Stimulated activated naive CD8-positive, alpha-beta T cell treated with anti-CD3 and anti-CD28 coated beads, Interleukin-15, Interleukin-2, amounts not matched to agents 100 ng/mL and 50 ng/mL, for 24 hours (primary cell): Measurements from ENCODE around the gene AFDN.

Experiments used
- H3K27ac Mint-ChIP-seq: one replicate; pipeline ENCODE4 v1.8.0; 2021; ENCODE audit warnings: mild to moderate bottlenecking, mixed read lengths
- H3K27me3 Mint-ChIP-seq: one replicate; pipeline ENCODE4 v1.8.0; 2021; ENCODE audit warnings: mixed read lengths
- H3K36me3 Mint-ChIP-seq: one replicate; pipeline ENCODE4 v1.8.0; 2021; ENCODE audit warnings: low read depth, mixed read lengths
- H3K4me1 Mint-ChIP-seq: one replicate; pipeline ENCODE4 v1.8.0; 2021; ENCODE audit warnings: low read depth, mixed read lengths
- H3K4me3 Mint-ChIP-seq: one replicate; pipeline ENCODE4 v1.8.0; 2021; ENCODE audit warnings: mild to moderate bottlenecking, mixed read lengths
- H3K9me3 Mint-ChIP-seq: one replicate; pipeline ENCODE4 v1.8.0; 2021; ENCODE audit warnings: mixed read lengths

AFDN gene

DNA sequence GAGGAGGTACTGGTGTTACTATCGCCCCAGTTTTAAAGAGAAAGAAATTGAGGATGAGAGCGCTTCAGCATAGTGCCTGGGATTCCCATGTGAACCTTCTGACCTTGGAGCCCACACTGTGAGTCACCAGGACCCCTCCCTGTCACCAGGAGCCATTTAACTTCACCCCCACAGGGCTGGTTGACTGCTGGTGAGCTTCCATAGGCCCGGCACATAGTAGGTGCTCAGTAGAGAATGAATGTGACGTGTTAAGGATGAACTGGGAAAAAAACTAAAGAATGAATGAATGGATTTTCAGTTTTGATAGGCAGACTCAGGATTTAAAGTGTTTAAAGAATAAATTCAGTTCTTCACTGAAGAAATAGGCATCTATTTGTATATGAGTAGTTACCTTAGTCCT, 117.4 kb downstream of the AFDN start:
- Mint-ChIP-seq H3K4me3 (no peak overlapping the region), H3K4me1 (no peaks in the 10 kb centered on the region), H3K9me3 (no peaks in the 10 kb centered on the region), H3K27ac (no peak overlapping the region), H3K36me3 (no peaks in the 10 kb centered on the region), H3K27me3 (peaks cover 3% of the 10 kb centered on the region)

DNA sequence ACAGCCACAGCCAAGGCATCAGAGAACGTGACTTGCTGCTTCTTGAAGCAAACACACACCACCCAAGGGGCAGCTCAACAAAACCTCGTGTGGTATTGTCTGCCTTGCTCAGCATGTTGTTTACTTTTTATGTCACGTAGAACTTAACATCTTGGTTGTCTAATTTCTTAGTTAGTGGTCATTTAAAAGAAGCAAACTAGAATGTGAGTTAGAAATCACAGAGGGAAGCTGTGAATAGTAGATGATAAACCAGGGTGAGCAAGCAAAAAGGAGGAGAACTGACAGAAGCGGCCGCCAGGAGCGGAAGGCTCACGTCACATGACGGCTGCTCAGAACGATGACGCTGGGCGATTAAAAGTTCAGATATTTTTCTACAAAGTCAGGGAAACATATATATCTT, 119.3 kb downstream of the AFDN start:
- H3K27ac Mint-ChIP-seq = no peak overlapping the region
- H3K27me3 Mint-ChIP-seq = no peaks in the 10 kb centered on the region
- H3K4me1 Mint-ChIP-seq = no peaks in the 10 kb centered on the region
- H3K9me3 Mint-ChIP-seq = no peaks in the 10 kb centered on the region
- no peak overlapping the region for H3K4me3 Mint-ChIP-seq
- H3K36me3 Mint-ChIP-seq = peaks cover 4% of the 10 kb centered on the region

DNA sequence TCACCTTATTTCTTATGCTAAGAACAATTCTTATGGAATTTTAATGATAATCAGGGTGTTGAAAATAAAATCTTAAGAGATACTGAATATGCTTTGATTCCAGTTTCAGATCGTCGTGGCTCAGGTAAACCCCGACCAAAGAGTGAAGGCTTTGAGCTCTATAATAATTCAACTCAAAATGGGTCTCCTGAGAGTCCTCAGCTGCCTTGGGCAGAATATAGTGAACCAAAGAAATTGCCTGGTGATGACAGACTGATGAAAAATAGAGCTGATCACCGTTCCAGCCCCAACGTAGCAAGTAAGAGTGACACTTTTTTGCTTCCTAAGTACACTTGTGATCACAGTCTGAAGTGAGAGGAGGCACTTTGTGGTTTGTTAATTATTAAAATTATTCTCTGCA, 119.9 kb downstream of the AFDN start:
- H3K9me3 Mint-ChIP-seq = no peaks in the 10 kb centered on the region
- H3K36me3 Mint-ChIP-seq = peaks cover 4% of the 10 kb centered on the region
- H3K27me3 Mint-ChIP-seq = no peaks in the 10 kb centered on the region
- H3K27ac Mint-ChIP-seq = no peak overlapping the region
- no peaks in the 10 kb centered on the region for H3K4me1 Mint-ChIP-seq
- H3K4me3 Mint-ChIP-seq = no peak overlapping the region

DNA sequence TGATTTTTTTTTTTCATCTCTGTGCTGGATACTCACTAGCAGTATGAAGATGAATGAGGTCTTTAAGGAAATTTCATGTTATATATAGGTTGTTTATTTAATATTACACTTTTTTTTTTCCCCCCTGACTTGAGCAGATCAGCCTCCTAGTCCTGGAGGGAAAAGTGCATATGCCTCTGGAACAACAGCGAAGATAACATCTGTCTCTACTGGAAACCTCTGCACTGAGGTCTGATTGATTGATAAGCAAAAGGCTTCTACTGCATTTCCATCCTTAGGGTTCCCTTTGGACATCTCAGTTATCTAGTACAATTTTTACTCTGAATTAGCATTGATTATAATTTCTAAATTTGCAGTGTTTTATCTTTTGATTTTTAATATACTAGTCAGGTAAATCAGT, 121.0 kb downstream of the AFDN start:
- Mint-ChIP-seq H3K27ac (no peak overlapping the region), H3K27me3 (no peaks in the 10 kb centered on the region), H3K9me3 (no peaks in the 10 kb centered on the region), H3K4me1 (no peaks in the 10 kb centered on the region), H3K36me3 (peaks cover 4% of the 10 kb centered on the region), H3K4me3 (no peak overlapping the region)

DNA sequence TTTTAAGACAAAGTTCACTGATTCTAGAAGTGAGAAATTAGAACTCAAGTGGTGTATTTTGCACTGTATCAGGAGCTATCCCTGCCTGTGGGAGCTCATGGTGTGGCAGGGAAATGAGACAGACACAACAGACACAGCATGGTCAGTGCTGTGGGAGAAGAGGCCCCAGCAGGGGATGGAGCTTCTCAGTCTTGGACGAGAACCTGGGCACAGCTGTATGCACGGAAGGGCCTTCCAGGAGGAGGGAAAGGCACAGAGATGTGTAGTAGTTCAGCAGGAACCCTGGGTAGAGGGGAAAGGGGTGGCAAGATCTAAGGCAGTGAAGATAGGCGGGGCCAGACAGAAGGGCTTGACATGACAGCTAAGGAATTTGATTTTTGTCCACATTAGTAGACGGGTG, 122.0 kb downstream of the AFDN start:
- no peaks in the 10 kb centered on the region for H3K4me1 Mint-ChIP-seq
- H3K36me3 Mint-ChIP-seq = peaks cover 4% of the 10 kb centered on the region
- H3K27ac Mint-ChIP-seq = no peak overlapping the region
- no peak overlapping the region for H3K4me3 Mint-ChIP-seq
- H3K9me3 Mint-ChIP-seq = no peaks in the 10 kb centered on the region
- no peaks in the 10 kb centered on the region for H3K27me3 Mint-ChIP-seq

DNA sequence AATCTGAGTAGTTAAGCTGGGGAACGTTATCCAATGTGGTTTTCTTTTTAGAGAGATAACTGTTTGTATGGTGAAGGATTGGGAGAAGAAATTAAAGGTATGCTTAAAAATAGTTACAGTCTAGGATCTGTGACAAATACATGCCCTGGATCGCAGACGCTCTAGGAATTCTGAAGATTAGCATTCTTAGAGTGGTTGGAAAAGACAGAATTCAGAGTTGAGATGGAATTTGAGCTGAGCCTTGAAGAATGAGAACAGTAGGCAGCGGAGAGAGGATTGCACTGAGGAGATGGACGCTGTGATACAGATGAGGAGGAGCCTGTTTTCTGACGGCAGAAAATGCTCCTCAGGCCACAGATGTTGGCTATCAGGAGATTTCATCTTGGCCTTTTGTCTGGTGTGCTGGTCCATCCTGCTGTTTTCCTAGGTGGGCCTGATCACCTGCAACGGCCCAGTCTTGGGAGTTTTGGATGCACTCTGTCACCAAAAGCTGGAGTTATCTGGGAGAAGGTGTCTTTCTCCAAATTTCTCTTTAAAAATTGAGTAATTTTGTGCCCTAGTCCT, 122.5 kb downstream of the AFDN start:
- no peaks in the 10 kb centered on the region for H3K9me3 Mint-ChIP-seq
- H3K27ac Mint-ChIP-seq = no peak overlapping the region
- peaks cover 4% of the 10 kb centered on the region for H3K36me3 Mint-ChIP-seq
- no peaks in the 10 kb centered on the region for H3K27me3 Mint-ChIP-seq
- H3K4me1 Mint-ChIP-seq = no peaks in the 10 kb centered on the region
- H3K4me3 Mint-ChIP-seq = no peak overlapping the region

DNA sequence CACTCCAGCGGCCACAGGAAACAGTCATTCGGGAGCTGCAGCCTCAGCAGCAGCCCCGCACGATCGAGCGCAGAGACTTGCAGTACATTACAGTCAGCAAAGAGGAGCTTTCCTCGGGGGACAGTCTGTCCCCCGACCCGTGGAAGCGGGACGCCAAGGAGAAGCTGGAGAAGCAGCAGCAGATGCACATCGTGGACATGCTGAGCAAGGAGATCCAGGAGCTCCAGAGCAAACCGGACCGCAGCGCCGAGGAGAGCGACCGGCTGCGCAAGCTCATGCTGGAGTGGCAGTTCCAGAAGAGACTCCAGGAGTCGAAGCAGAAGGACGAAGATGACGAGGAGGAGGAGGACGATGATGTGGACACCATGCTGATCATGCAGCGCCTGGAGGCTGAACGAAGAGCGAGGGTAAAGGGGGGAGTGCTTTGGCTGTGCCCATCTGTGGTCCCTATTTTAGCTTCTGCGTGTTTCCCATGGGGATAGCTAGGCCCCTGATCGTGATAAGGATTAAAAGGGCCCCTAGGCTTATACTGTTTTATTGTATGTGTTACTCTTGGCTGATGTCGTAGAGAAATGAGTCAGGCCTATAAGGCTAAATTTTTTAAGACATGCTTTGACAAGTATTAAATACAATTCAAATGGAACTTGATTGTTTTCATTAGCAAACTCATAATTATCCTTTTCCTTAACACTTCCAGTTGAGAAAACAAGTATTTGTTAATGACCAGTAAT, 125.2 kb downstream of the AFDN start:
- Mint-ChIP-seq H3K36me3 (peaks cover 4% of the 10 kb centered on the region), H3K27me3 (no peaks in the 10 kb centered on the region), H3K4me3 (no peak overlapping the region), H3K9me3 (no peaks in the 10 kb centered on the region), H3K27ac (no peak overlapping the region), H3K4me1 (no peaks in the 10 kb centered on the region)

DNA sequence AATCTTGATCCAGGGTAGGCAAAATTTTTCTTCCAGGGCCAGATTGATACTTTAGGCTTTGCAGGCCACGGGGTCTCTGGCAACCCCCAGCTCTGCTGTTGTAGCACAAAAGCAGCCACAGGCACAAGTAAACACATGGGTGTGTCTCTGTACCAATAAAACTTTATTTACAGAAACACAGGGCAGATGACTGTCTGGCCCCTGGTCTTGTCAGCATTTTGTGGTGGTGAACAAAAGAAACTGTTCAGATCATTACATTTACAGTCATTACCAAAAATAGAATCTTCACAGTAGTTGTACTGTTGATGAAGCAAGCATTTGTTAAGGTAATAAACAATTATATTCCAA, 125.8 kb downstream of the AFDN start:
- peaks cover 4% of the 10 kb centered on the region for H3K36me3 Mint-ChIP-seq
- H3K27me3 Mint-ChIP-seq = no peaks in the 10 kb centered on the region
- no peak overlapping the region for H3K27ac Mint-ChIP-seq
- no peaks in the 10 kb centered on the region for H3K4me1 Mint-ChIP-seq
- H3K4me3 Mint-ChIP-seq = no peak overlapping the region
- H3K9me3 Mint-ChIP-seq = no peaks in the 10 kb centered on the region

DNA sequence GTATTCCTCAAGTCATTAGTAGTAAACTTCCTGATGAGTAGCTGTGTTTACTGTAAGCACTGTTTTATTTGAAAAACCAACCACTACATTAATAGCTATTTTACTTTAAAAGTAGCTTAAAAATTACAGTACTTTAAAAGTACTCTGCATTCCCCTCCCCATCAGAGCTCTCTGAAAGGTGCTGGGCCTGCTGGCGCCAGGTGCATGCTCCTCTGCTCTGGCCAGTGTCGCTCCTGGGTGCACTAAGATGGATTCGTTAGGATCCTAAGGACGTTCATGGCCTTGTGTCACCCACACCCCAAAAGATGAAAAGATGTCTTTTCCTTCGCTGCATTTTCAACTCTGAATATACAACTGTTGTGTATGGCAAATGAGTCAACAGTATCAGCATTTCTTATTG, 126.8 kb downstream of the AFDN start:
- H3K4me1 Mint-ChIP-seq = no peaks in the 10 kb centered on the region
- H3K27me3 Mint-ChIP-seq = no peaks in the 10 kb centered on the region
- no peaks in the 10 kb centered on the region for H3K9me3 Mint-ChIP-seq
- H3K27ac Mint-ChIP-seq = no peak overlapping the region
- no peak overlapping the region for H3K4me3 Mint-ChIP-seq
- peaks cover 4% of the 10 kb centered on the region for H3K36me3 Mint-ChIP-seq

DNA sequence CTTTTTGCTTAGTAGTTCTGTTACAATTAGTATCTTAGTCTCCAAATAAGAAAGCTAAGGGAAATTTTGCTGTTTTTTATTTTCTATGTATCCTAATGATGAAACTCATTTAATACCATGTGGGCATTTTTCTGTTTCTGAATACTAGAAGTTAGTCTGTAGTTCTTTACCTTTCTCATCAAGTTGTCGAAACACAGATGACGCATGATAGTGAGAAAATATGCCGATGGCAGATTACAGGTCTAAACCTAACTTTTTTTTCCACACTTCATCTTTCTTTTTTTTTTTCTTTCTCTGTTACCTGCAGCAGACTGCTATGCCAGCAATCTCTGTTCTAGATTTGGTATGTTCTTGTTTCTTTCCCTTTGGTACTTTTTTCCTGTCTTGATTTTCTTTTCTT, 127.4 kb downstream of the AFDN start:
- Mint-ChIP-seq H3K36me3 (peaks cover 4% of the 10 kb centered on the region), H3K27me3 (no peaks in the 10 kb centered on the region), H3K9me3 (no peaks in the 10 kb centered on the region), H3K4me3 (no peak overlapping the region), H3K4me1 (no peaks in the 10 kb centered on the region), H3K27ac (no peak overlapping the region)

DNA sequence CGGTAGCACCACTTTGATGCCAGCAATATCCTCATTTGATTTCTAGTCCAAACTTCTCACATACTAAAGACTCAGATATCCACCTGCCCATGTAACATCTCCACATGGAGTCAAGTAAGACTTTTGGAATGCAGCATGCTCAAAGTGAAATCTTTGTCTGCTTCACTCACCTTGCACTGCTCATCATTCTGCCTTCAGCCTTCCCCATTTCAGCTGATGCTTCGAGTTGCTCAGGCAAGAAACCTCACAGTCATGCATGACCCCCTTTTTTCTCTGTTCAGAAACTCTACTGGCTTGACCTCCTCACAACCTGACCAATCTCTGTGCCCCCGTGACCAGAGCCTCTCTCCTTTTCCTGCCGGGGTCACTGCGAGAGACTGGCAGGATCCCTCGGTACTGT, 129.8 kb downstream of the AFDN start:
- H3K27me3 Mint-ChIP-seq = no peaks in the 10 kb centered on the region
- no peak overlapping the region for H3K4me3 Mint-ChIP-seq
- no peaks in the 10 kb centered on the region for H3K9me3 Mint-ChIP-seq
- H3K4me1 Mint-ChIP-seq = no peaks in the 10 kb centered on the region
- H3K27ac Mint-ChIP-seq = no peak overlapping the region
- no peaks in the 10 kb centered on the region for H3K36me3 Mint-ChIP-seq

DNA sequence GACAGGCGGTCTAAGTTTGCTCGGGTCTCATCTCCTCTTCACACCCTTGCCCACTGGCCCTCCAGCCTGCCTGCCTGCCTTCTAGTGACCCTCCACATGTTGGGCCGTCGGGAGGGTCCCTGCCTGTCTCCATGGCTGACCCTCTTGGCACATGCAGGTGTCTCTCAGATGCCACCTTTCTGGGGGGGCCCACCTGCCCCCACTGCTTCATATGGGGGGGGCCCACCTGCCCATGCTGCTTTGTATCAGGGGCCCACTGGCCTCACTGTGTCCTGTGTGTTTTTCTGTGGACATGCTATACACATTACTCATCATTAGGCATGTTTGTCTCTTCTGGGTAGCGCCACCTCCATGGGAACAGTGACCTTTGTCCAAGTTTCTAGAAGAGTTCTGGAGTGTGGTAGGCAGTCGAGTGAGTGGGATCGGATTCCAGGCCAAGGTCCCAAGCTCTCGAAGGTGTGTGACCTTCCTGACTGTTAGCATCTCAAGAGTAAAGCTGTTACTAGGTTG, 130.3 kb downstream of the AFDN start:
- Mint-ChIP-seq H3K9me3 (no peaks in the 10 kb centered on the region), H3K27me3 (no peaks in the 10 kb centered on the region), H3K4me3 (no peak overlapping the region), H3K4me1 (no peaks in the 10 kb centered on the region), H3K36me3 (no peaks in the 10 kb centered on the region), H3K27ac (no peak overlapping the region)

DNA sequence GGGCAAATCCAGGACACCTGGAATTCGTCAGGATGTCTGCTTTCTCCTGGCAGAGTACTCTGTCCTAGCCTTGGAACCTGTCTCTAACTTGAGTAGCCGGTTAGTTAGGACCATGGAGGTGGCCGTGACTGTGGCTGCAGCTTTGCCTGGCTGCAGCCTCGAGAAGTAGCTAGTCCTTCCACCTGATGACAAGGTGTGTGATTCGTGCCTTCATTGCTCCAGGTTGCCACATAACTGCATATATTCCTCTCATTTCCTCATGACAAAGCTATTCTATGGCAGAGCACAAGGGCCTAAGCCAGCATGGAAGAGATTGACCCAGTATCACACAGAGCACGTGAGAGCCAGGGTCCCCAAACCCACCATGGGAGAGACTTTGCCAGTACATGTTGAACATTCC, 130.9 kb downstream of the AFDN start:
- Mint-ChIP-seq H3K27ac (no peak overlapping the region), H3K36me3 (no peaks in the 10 kb centered on the region), H3K4me3 (no peak overlapping the region), H3K4me1 (no peaks in the 10 kb centered on the region), H3K9me3 (no peaks in the 10 kb centered on the region), H3K27me3 (no peaks in the 10 kb centered on the region)

DNA sequence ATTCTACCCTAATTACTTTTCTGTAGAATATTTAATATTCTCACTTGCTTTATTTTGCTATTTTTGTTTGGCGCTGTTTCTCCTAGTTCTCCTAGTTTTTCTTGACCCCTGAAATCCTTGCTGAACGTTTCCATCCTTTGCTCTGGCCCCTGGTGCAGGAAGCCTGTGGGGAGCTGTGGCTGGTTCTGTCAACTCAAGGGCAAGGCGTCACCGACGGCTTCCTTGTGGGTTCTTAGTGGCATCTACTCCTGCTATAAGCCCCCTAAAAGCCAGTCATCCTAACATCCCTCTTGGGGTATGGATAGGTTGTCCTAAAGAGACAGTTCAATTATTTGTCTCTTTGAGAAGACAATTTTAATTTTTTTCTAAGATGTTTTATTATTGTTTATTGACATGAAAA, 133.9 kb downstream of the AFDN start:
- Mint-ChIP-seq H3K9me3 (no peaks in the 10 kb centered on the region), H3K36me3 (no peaks in the 10 kb centered on the region)

DNA sequence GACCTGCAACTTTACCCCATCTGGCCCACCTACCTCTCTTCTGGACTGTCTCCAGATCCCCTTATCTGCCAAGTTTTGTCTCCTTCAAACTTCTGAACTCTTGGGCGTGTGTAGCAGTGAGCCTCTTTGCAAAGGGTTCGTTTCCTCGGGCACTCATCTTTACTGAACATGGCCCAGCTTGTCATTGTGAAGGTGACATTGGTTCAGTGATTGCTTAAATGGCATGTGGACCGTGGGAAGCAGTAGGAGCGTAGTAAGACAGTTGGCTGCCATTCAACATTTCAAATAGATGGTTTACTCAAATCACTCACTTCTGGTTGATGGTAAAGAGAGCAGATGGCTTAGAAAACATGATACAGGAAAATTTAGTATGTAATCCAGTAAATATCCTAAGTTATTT, 136.0 kb downstream of the AFDN start:
- Mint-ChIP-seq H3K27me3 (no peaks in the 10 kb centered on the region), H3K36me3 (no peaks in the 10 kb centered on the region), H3K9me3 (no peaks in the 10 kb centered on the region), H3K4me1 (no peaks in the 10 kb centered on the region), H3K27ac (no peak overlapping the region), H3K4me3 (no peak overlapping the region)

More for the DNA sequence above, 133.9 kb downstream of the AFDN start:
- no peaks in the 10 kb centered on the region for H3K4me1 Mint-ChIP-seq
- H3K4me3 Mint-ChIP-seq = no peak overlapping the region
- no peaks in the 10 kb centered on the region for H3K27me3 Mint-ChIP-seq
- no peak overlapping the region for H3K27ac Mint-ChIP-seq

DNA sequence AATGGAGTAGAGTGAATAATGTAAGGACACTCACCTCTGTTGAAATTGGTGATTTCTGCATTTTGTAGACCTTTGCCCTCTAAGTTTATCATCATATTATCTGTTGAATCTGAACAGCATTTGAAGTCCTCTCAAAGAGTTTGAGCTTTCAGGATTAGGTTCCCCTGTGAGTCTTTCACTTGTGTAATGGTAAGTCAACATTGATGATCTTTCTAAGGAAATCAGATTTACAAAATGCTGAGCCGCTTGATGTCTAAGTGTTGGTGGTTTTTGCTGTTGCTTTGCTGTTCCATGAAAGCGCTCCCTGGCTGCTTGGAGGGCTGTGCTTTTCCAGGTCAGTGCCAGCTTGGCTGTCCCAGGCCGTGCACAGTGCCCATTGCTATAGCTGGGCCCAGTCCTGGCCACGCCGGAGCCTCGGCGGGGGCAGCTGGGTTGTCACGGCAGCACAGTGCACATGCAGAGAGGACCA, 136.9 kb downstream of the AFDN start:
- Mint-ChIP-seq H3K9me3 (no peaks in the 10 kb centered on the region), H3K36me3 (no peaks in the 10 kb centered on the region), H3K4me1 (no peaks in the 10 kb centered on the region), H3K27me3 (no peaks in the 10 kb centered on the region), H3K27ac (no peak overlapping the region), H3K4me3 (no peak overlapping the region)
